HEK293T (cell line): ENCODE results near the gene RBM7.

Source experiments
- ELF4 ChIP-seq: fragments of 450-650 bp; IDR thresholded peaks from 2 replicates; pipeline ENCODE4 v1.6.1; 2017; ENCODE audit warnings: antibody characterized with exemption
- FOXK2 ChIP-seq: fragments of 450-650 bp; IDR thresholded peaks from 2 replicates; pipeline ENCODE4 v1.6.1; 2016; ENCODE audit warnings: mild to moderate bottlenecking
- LEF1 ChIP-seq: fragments of 450-650 bp; IDR thresholded peaks from 2 replicates; pipeline ENCODE4 v1.6.1; 2017; ENCODE audit warnings: mild to moderate bottlenecking, borderline replicate concordance
- NFRKB ChIP-seq: fragments of 450-650 bp; IDR thresholded peaks from 2 replicates; pipeline ENCODE4 v1.6.1; 2016; ENCODE audit warnings: mild to moderate bottlenecking, moderate library complexity
- SP1 ChIP-seq: fragments of 450-650 bp; IDR thresholded peaks from 2 replicates; pipeline ENCODE4 v1.6.1; 2017
- SUZ12 ChIP-seq: fragments of 450-650 bp; IDR thresholded peaks from 2 replicates; pipeline ENCODE4 v1.6.1; 2016; ENCODE audit warnings: mild to moderate bottlenecking
- TARDBP ChIP-seq: fragments of 450-650 bp; IDR thresholded peaks from 2 replicates; pipeline ENCODE4 v1.6.1; 2016

GRCh38 chr11:114379394-114380069, 20.9 kb upstream of the RBM7 start:
- TF ChIP-seq SP1 (no peak), LEF1 (no peak), TARDBP (no peak), SUZ12 (no peak), FOXK2 (no peak), NFRKB (no peak), ELF4 (no peak)
